Tibial nerve (tissue), 3 donors: ENCODE measurements around the gene NEDD9.

Source experiments
- POLR2A ChIP-seq, 2 donors: fragments of 450-650 bp; IDR thresholded peaks; one replicate each; pipeline ENCODE4 v1.6.1; 2017; ENCODE audit warnings: antibody characterized with exemption in 2 of 2, mild to moderate bottlenecking in 2 of 2, moderate library complexity in 2 of 2
- TF ChIP-seq, protein P1 (sequence below), 5 experiments: fragments of 200-600 bp in 3 of 5; fragments of 450-650 bp in 2 of 5; sonication (generic) in 3 of 5; IDR thresholded peaks; one replicate each; pipeline ENCODE4 v1.5.1; 2016 to 2019; ENCODE audit warnings: antibody characterized with exemption in 5 of 5, mild to moderate bottlenecking in 3 of 5, moderate library complexity in 2 of 5

DNA sequence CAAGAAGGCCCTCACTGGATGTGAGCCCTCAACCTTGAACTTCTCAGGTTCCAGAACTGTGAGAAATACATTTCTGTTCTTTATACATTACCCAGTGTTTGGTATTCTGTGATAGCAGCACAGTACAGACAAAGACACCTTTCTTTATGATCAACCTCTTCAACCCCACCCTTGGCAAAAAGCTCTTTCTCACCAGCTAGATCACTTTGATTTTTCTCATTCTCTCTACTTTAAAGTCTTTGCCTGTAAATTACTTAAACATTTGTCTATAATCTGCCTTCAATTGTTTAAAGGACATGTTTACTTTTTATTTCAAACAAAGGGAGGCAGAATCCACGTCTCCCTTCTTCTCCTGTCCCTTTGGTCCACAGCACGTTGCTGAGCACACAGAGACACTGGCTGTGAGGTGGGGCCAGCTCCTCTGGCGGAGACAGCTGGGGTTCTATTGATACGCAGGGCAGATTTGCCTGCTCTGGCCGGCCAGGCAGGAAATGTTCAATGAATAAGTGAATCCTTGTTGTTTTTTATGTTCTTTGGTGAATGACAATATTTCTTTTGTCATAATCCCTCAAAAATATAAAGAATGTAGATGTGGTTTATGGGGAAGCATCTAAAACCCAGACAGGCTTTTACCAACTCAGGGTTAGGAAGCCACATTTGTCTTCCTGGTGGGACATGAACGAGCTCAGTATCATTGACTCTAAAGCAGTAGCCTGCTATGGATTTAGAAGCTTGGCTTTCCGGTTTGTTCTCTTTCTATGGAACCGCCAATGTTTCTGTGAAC, 52.9 kb downstream of the NEDD9 start:
- TF ChIP-seq, protein P1, sequence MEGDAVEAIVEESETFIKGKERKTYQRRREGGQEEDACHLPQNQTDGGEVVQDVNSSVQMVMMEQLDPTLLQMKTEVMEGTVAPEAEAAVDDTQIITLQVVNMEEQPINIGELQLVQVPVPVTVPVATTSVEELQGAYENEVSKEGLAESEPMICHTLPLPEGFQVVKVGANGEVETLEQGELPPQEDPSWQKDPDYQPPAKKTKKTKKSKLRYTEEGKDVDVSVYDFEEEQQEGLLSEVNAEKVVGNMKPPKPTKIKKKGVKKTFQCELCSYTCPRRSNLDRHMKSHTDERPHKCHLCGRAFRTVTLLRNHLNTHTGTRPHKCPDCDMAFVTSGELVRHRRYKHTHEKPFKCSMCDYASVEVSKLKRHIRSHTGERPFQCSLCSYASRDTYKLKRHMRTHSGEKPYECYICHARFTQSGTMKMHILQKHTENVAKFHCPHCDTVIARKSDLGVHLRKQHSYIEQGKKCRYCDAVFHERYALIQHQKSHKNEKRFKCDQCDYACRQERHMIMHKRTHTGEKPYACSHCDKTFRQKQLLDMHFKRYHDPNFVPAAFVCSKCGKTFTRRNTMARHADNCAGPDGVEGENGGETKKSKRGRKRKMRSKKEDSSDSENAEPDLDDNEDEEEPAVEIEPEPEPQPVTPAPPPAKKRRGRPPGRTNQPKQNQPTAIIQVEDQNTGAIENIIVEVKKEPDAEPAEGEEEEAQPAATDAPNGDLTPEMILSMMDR (IDR thresholded peaks at IDR 0.05) = no peak
- TF ChIP-seq POLR2A (IDR thresholded peaks at IDR 0.05) = no peak
